WTC11 (cell line): Measurements from ENCODE around the gene TCP11L2. TPM values are rescaled to one million over a fixed set of nuclear protein-coding genes. Genes with fewer than 3 reads are reported as not detected.

Source experiments
- ATAC-seq: fragments of 200-7000 bp; cut with Tn5 transposase; 2 replicates; pipeline ENCODE4 v1.10.0; 2021; ENCODE audit warnings: mild to moderate bottlenecking, moderate library complexity
- CTCF ChIA-PET: fragments of 300-600 bp; sonication (Branson Sonifier 250); formaldehyde crosslinking; loops from one replicate; lab custom pipeline; 2021; ENCODE audit warnings: antibody characterized with exemption; lab: Charles Lee
- POLR2A ChIA-PET: fragments of 350-600 bp; sonication (Branson Sonifier 250); formaldehyde crosslinking; loops from one replicate; lab custom pipeline; 2021; ENCODE audit warnings: antibody characterized with exemption; lab: Charles Lee
- DNase-seq: peaks from one replicate; pipeline ENCODE4 v3.0.0; 2021; ENCODE audit warnings: low spot score
- H3K27ac Mint-ChIP-seq: 2 replicates; pipeline ENCODE4 v1.8.0; 2021; ENCODE audit warnings: mixed read lengths
- H3K27me3 Mint-ChIP-seq: 2 replicates; pipeline ENCODE4 v1.8.0; 2021; ENCODE audit warnings: low read depth, mild to moderate bottlenecking, moderate library complexity, mixed read lengths
- H3K36me3 Mint-ChIP-seq: 2 replicates; pipeline ENCODE4 v1.8.0; 2021; ENCODE audit warnings: mixed read lengths
- H3K4me1 Mint-ChIP-seq: 2 replicates; pipeline ENCODE4 v1.8.0; 2022; ENCODE audit warnings: mixed read lengths
- H3K4me3 Mint-ChIP-seq: 2 replicates; pipeline ENCODE4 v1.8.0; 2021; ENCODE audit warnings: mild to moderate bottlenecking, moderate library complexity, mixed read lengths
- H3K9me3 Mint-ChIP-seq: 2 replicates; pipeline ENCODE4 v1.8.0; 2021; ENCODE audit warnings: mixed read lengths
- CTCF ChIP-seq: fragments of 200-600 bp; IDR thresholded peaks from 2 replicates; pipeline ENCODE4 v1.8.0; 2022; ENCODE audit warnings: antibody characterized with exemption
- E2F5 ChIP-seq: sonication (generic); formaldehyde crosslinking; IDR thresholded peaks from 2 replicates; pipeline ENCODE4 v1.8.1; 2022; ENCODE audit warnings: mild to moderate bottlenecking, moderate library complexity, missing genetic modification reagents
- GABPB1 ChIP-seq: sonication (generic); formaldehyde crosslinking; IDR thresholded peaks from 2 replicates; pipeline ENCODE4 v1.8.1; 2023; ENCODE audit warnings: mild to moderate bottlenecking, missing genetic modification reagents
- GRHL2 ChIP-seq: fragments of 250-450 bp; sonication (Bioruptor Pico); IDR thresholded peaks from 2 replicates; pipeline ENCODE4 v1.8.0; 2022; ENCODE audit warnings: mild to moderate bottlenecking, moderate library complexity; ENCODE audit not compliant: insufficient replicate concordance, severe bottlenecking
- NFE2L1 ChIP-seq: sonication (generic); formaldehyde crosslinking; IDR thresholded peaks from 2 replicates; pipeline ENCODE4 v1.8.1; 2023; ENCODE audit warnings: missing genetic modification reagents
- NR3C1 ChIP-seq: sonication (generic); formaldehyde crosslinking; conservative IDR thresholded peaks from 2 replicates; pipeline ENCODE4 v1.8.1; 2023; ENCODE audit warnings: low read depth, mild to moderate bottlenecking, missing genetic modification reagents
- PREB ChIP-seq: sonication (generic); formaldehyde crosslinking; IDR thresholded peaks from 2 replicates; pipeline ENCODE4 v1.8.1; 2022; ENCODE audit warnings: mild to moderate bottlenecking, missing genetic modification reagents, moderate library complexity, borderline replicate concordance
- PRRX2 ChIP-seq: fragments of 250-450 bp; sonication (Bioruptor Pico); IDR thresholded peaks from 2 replicates; pipeline ENCODE4 v1.8.0; 2021; ENCODE audit warnings: mild to moderate bottlenecking
- RORB ChIP-seq: fragments of 250-450 bp; sonication (Bioruptor Pico); IDR thresholded peaks from 2 replicates; pipeline ENCODE4 v1.9.0; 2021; ENCODE audit warnings: mild to moderate bottlenecking
- ZBTB21 ChIP-seq: sonication (generic); formaldehyde crosslinking; IDR thresholded peaks from 2 replicates; pipeline ENCODE4 v1.8.1; 2023; ENCODE audit warnings: mild to moderate bottlenecking, missing genetic modification reagents, borderline replicate concordance
- ZNF219 ChIP-seq: sonication (generic); formaldehyde crosslinking; IDR thresholded peaks from 2 replicates; pipeline ENCODE4 v1.8.0; 2023; ENCODE audit warnings: missing genetic modification reagents, mild to moderate bottlenecking, borderline replicate concordance
- ZNF232 ChIP-seq: sonication (generic); formaldehyde crosslinking; IDR thresholded peaks from 2 replicates; pipeline ENCODE4 v1.8.0; 2022; ENCODE audit warnings: mild to moderate bottlenecking, missing genetic modification reagents
- ZNF416 ChIP-seq: fragments of 250-450 bp; sonication (Bioruptor Pico); IDR thresholded peaks from 2 replicates; pipeline ENCODE4 v1.9.0; 2021; ENCODE audit warnings: mild to moderate bottlenecking, inconsistent platforms
- ZNF671 ChIP-seq: fragments of 250-450 bp; sonication (Bioruptor Pico); IDR thresholded peaks from 2 replicates; pipeline ENCODE4 v1.8.0; 2021; ENCODE audit warnings: mild to moderate bottlenecking
- total RNA-seq: library from RNA; stranded (reverse); gene quantifications from 3 replicates; pipeline ENCODE4 v1.2.3, GENCODE V29; 2021
- TF ChIP-seq, protein P1 (sequence below): sonication (generic); formaldehyde crosslinking; IDR thresholded peaks from 2 replicates; pipeline ENCODE4 v1.8.0; 2022; ENCODE audit warnings: mild to moderate bottlenecking, missing genetic modification reagents
- TF ChIP-seq, protein P2 (sequence below): sonication (generic); formaldehyde crosslinking; IDR thresholded peaks from 2 replicates; pipeline ENCODE4 v1.8.1; 2023; ENCODE audit warnings: mild to moderate bottlenecking, missing genetic modification reagents, moderate library complexity
- TF ChIP-seq, protein P3 (sequence below): sonication (generic); formaldehyde crosslinking; IDR thresholded peaks from 2 replicates; pipeline ENCODE4 v1.8.0; 2023; ENCODE audit warnings: missing genetic modification reagents, mild to moderate bottlenecking, borderline replicate concordance
- TF ChIP-seq, protein P4 (sequence below): sonication (generic); formaldehyde crosslinking; IDR thresholded peaks from 2 replicates; pipeline ENCODE4 v1.8.1; 2022; ENCODE audit warnings: low read depth, mild to moderate bottlenecking, moderate library complexity, missing genetic modification reagents, borderline replicate concordance
- TF ChIP-seq, protein P5 (sequence below): sonication (generic); formaldehyde crosslinking; IDR thresholded peaks from 2 replicates; pipeline ENCODE4 v1.8.1; 2023; ENCODE audit warnings: mild to moderate bottlenecking, moderate library complexity, missing genetic modification reagents
- TF ChIP-seq, protein P6 (sequence below): sonication (generic); formaldehyde crosslinking; IDR thresholded peaks from 2 replicates; pipeline ENCODE4 v1.8.1; 2023; ENCODE audit warnings: mild to moderate bottlenecking, missing genetic modification reagents

Gene TCP11L2
- total RNA-seq, 1 experiment from 2014 or later = 12.3 TPM

- no peak for TF ChIP-seq RORB (CRISPR knock-in tag)
Measured at GRCh38 chr12:106342397-106343213, 40.1 kb downstream of the TCP11L2 start (continued).

- ATAC-seq (no peak), DNase-seq (no peak)
- 0 out of 2 replicates have a peak, but pooled peaks cover 3% of the 10 kb centered on the region for H3K4me1 Mint-ChIP-seq
- no peak overlapping the region for H3K4me3 Mint-ChIP-seq
- H3K27ac Mint-ChIP-seq = no peak overlapping the region
- TF ChIP-seq NFE2L1 (CRISPR knock-in tag) (no peak), ZNF219 (CRISPR knock-in tag) (no peak), PRRX2 (CRISPR knock-in tag) (no peak), ZNF671 (no peak), GRHL2 (no peak), PREB (CRISPR knock-in tag) (no peak), NR3C1 (no peak), GABPB1 (no peak), RORB (CRISPR knock-in tag) (no peak), ZNF416 (CRISPR knock-in tag) (no peak), CTCF (no peak), ZBTB21 (CRISPR knock-in tag) (no peak), E2F5 (CRISPR knock-in tag) (no peak), ZNF232 (CRISPR knock-in tag) (no peak)
- TF ChIP-seq, protein P1, sequence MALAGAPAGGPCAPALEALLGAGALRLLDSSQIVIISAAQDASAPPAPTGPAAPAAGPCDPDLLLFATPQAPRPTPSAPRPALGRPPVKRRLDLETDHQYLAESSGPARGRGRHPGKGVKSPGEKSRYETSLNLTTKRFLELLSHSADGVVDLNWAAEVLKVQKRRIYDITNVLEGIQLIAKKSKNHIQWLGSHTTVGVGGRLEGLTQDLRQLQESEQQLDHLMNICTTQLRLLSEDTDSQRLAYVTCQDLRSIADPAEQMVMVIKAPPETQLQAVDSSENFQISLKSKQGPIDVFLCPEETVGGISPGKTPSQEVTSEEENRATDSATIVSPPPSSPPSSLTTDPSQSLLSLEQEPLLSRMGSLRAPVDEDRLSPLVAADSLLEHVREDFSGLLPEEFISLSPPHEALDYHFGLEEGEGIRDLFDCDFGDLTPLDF (CRISPR knock-in tag) = no peak
- TF ChIP-seq, protein P2, sequence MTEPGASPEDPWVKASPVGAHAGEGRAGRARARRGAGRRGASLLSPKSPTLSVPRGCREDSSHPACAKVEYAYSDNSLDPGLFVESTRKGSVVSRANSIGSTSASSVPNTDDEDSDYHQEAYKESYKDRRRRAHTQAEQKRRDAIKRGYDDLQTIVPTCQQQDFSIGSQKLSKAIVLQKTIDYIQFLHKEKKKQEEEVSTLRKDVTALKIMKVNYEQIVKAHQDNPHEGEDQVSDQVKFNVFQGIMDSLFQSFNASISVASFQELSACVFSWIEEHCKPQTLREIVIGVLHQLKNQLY (CRISPR knock-in tag) = no peak
- TF ChIP-seq, protein P3, sequence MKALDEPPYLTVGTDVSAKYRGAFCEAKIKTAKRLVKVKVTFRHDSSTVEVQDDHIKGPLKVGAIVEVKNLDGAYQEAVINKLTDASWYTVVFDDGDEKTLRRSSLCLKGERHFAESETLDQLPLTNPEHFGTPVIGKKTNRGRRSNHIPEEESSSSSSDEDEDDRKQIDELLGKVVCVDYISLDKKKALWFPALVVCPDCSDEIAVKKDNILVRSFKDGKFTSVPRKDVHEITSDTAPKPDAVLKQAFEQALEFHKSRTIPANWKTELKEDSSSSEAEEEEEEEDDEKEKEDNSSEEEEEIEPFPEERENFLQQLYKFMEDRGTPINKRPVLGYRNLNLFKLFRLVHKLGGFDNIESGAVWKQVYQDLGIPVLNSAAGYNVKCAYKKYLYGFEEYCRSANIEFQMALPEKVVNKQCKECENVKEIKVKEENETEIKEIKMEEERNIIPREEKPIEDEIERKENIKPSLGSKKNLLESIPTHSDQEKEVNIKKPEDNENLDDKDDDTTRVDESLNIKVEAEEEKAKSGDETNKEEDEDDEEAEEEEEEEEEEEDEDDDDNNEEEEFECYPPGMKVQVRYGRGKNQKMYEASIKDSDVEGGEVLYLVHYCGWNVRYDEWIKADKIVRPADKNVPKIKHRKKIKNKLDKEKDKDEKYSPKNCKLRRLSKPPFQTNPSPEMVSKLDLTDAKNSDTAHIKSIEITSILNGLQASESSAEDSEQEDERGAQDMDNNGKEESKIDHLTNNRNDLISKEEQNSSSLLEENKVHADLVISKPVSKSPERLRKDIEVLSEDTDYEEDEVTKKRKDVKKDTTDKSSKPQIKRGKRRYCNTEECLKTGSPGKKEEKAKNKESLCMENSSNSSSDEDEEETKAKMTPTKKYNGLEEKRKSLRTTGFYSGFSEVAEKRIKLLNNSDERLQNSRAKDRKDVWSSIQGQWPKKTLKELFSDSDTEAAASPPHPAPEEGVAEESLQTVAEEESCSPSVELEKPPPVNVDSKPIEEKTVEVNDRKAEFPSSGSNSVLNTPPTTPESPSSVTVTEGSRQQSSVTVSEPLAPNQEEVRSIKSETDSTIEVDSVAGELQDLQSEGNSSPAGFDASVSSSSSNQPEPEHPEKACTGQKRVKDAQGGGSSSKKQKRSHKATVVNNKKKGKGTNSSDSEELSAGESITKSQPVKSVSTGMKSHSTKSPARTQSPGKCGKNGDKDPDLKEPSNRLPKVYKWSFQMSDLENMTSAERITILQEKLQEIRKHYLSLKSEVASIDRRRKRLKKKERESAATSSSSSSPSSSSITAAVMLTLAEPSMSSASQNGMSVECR (CRISPR knock-in tag) = no peak
- TF ChIP-seq, protein P4, sequence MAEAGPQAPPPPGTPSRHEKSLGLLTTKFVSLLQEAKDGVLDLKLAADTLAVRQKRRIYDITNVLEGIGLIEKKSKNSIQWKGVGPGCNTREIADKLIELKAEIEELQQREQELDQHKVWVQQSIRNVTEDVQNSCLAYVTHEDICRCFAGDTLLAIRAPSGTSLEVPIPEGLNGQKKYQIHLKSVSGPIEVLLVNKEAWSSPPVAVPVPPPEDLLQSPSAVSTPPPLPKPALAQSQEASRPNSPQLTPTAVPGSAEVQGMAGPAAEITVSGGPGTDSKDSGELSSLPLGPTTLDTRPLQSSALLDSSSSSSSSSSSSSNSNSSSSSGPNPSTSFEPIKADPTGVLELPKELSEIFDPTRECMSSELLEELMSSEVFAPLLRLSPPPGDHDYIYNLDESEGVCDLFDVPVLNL = no peak
- TF ChIP-seq, protein P5, sequence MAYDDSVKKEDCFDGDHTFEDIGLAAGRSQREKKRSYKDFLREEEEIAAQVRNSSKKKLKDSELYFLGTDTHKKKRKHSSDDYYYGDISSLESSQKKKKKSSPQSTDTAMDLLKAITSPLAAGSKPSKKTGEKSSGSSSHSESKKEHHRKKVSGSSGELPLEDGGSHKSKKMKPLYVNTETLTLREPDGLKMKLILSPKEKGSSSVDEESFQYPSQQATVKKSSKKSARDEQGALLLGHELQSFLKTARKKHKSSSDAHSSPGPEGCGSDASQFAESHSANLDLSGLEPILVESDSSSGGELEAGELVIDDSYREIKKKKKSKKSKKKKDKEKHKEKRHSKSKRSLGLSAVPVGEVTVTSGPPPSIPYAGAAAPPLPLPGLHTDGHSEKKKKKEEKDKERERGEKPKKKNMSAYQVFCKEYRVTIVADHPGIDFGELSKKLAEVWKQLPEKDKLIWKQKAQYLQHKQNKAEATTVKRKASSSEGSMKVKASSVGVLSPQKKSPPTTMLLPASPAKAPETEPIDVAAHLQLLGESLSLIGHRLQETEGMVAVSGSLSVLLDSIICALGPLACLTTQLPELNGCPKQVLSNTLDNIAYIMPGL = no peak
- TF ChIP-seq, protein P6, sequence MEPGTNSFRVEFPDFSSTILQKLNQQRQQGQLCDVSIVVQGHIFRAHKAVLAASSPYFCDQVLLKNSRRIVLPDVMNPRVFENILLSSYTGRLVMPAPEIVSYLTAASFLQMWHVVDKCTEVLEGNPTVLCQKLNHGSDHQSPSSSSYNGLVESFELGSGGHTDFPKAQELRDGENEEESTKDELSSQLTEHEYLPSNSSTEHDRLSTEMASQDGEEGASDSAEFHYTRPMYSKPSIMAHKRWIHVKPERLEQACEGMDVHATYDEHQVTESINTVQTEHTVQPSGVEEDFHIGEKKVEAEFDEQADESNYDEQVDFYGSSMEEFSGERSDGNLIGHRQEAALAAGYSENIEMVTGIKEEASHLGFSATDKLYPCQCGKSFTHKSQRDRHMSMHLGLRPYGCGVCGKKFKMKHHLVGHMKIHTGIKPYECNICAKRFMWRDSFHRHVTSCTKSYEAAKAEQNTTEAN = no peak
- POLR2A ChIA-PET = no interaction called here
- CTCF ChIA-PET = no interaction called here
- H3K36me3 Mint-ChIP-seq = no peaks in the 10 kb centered on the region
- no peaks in the 10 kb centered on the region for H3K9me3 Mint-ChIP-seq
- H3K27me3 Mint-ChIP-seq = no peaks in the 10 kb centered on the region
Measured at GRCh38 chr12:106343214-106343528, 40.6 kb downstream of the TCP11L2 start.
